Esophagus squamous epithelium (tissue), 5 donors: Measurements from ENCODE around the gene TMA7. TPM values are rescaled to one million over a fixed set of nuclear protein-coding genes. Genes with fewer than 3 reads are reported as not detected.

ENCODE experiments used
- DNase-seq: peaks from one replicate; lab custom pipeline; 2025; lab: John Stamatoyannopoulos, UW
- H3K27ac ChIP-seq, 4 donors: fragments of 200-600 bp; sonication (generic); one replicate each; pipeline ENCODE4 v1.5.1; 2016 to 2019; ENCODE audit warnings: mild to moderate bottlenecking in 1 of 4
- H3K27me3 ChIP-seq, 4 donors: fragments of 200-600 bp; sonication (generic); 1 replicate in 3 of 4; 2 replicates in 1 of 4; pipeline versions ENCODE4 v1.5.1 to v1.6.0; 2017 to 2021; ENCODE audit warnings: antibody characterized with exemption in 1 of 4
- H3K36me3 ChIP-seq, 3 donors: fragments of 200-600 bp; sonication (generic); one replicate each; pipeline ENCODE4 v1.5.1; 2016 to 2019
- H3K4me1 ChIP-seq, 3 donors: fragments of 200-600 bp; sonication (generic); one replicate each; pipeline ENCODE4 v1.5.1; 2017 to 2019
- H3K4me3 ChIP-seq, 4 donors: fragments of 200-600 bp; sonication (generic); 1 replicate in 3 of 4; 2 replicates in 1 of 4; pipeline ENCODE4 v1.5.1; 2016 to 2019; ENCODE audit warnings: mild to moderate bottlenecking in 2 of 4, moderate library complexity in 1 of 4
- H3K9me3 ChIP-seq, 3 donors: fragments of 200-600 bp; sonication (generic); one replicate each; pipeline ENCODE4 v1.5.1; 2016 to 2019
- POLR2A ChIP-seq, 4 donors: fragments of 450-650 bp; IDR thresholded peaks; one replicate each; pipeline ENCODE4 v1.6.1; 2017; ENCODE audit warnings: antibody characterized with exemption in 4 of 4, mild to moderate bottlenecking in 4 of 4, moderate library complexity in 3 of 4
- WGBS, 2 donors: methylation state at CpG; one replicate each; pipeline ENCODE4 v1.1.5; 2018; 5-methylcytosine and 5-hydroxymethylcytosine counted together
- intact Hi-C: fragments of 100-400 bp; cut with DNase I; formaldehyde crosslinking; loops from one replicate; pipeline ENCODE4 v1.15.0; 2022
- total RNA-seq, 4 donors: library from RNA; depleted of rRNA; stranded (reverse); fragments of >200 nt; gene quantifications; one replicate each; pipeline ENCODE4 v1.1.0, GENCODE V29; 2016
- TF ChIP-seq, protein P1 (sequence below), 6 experiments: fragments of 450-650 bp in 4 of 6; fragments of 200-600 bp in 2 of 6; sonication (generic) in 2 of 6; IDR thresholded peaks; one replicate each; pipeline ENCODE4 v1.5.1; 2016 to 2019; ENCODE audit warnings: antibody characterized with exemption in 6 of 6, mild to moderate bottlenecking in 4 of 6, moderate library complexity in 4 of 6
- donor health status: DM: yes; HTN: yes; CAD: no.

The TMA7 gene
- total RNA-seq, 4 donors from 2014 or later = 293 to 431 (median 357) TPM

DNA sequence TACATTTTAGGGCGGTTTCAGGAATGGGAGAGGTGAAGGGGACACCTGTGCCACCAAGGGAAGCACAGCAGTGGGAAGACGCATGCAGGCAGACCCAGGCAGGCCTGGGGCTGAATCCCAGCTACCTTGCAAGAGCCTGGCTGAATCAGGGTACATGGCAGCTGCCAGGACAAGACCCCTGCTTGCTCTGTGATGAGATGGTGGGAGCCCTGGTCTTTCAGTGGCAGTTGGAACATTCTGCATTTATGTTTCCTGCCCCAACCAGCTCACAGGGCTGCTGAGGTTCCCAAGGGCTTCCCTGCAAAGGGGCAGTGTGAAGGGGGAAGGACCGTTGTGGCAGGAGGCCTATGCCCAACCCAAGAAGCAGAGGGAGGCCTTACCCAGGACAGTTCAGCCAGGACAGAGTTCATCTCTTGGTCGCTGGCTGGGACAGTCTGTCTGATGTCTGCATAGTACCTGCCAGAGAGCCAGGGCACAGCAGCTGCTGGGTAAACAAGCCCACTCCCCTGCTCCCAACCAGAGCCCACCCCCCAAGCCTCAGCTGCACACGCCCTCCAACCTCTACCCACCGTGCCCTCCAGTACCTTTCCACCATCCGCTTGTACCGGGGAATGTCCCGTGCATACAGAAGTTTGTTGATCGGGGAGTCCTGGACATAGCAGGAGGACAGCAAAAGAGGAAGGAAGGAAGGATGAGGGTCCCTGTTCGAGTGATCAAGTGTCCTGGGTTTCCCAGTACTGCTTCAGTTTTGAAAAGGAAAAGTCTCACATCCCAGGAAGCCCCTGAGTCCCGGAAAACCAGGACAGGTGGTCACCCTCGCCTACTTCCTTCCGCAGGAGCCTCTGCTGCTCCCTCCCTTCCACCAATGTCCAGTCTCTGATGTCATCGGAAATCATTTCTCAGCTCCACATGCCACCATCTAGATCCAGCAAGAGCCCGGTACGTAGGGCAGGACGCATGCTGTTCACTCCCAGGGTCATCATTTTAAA lies 33.3 kb upstream of the TMA7 start:
- DNase-seq = no peak
- WGBS, 2 donors = 75 to 77% methylated on average over 14 to 15 of the region's 18 CpGs
- Histone ChIP-seq H3K4me1 (peaks cover 14 to 64% (median 17%) of the 10 kb centered on the region in 3 donors), H3K36me3 (peaks cover 38 to 92% (median 44%) of the 10 kb centered on the region in 3 donors), H3K27ac (peak overlapping the region; percentile 9 to 86 (median 49)), H3K9me3 (no peaks in the 10 kb centered on the region), H3K4me3 (no peak overlapping the region), H3K27me3 (no peaks in the 10 kb centered on the region)
- TF ChIP-seq POLR2A (IDR thresholded peaks at IDR 0.05) = no peak
- TF ChIP-seq, protein P1, sequence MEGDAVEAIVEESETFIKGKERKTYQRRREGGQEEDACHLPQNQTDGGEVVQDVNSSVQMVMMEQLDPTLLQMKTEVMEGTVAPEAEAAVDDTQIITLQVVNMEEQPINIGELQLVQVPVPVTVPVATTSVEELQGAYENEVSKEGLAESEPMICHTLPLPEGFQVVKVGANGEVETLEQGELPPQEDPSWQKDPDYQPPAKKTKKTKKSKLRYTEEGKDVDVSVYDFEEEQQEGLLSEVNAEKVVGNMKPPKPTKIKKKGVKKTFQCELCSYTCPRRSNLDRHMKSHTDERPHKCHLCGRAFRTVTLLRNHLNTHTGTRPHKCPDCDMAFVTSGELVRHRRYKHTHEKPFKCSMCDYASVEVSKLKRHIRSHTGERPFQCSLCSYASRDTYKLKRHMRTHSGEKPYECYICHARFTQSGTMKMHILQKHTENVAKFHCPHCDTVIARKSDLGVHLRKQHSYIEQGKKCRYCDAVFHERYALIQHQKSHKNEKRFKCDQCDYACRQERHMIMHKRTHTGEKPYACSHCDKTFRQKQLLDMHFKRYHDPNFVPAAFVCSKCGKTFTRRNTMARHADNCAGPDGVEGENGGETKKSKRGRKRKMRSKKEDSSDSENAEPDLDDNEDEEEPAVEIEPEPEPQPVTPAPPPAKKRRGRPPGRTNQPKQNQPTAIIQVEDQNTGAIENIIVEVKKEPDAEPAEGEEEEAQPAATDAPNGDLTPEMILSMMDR (IDR thresholded peaks at IDR 0.05) = no peak
- intact Hi-C loops = no loop called here

DNA sequence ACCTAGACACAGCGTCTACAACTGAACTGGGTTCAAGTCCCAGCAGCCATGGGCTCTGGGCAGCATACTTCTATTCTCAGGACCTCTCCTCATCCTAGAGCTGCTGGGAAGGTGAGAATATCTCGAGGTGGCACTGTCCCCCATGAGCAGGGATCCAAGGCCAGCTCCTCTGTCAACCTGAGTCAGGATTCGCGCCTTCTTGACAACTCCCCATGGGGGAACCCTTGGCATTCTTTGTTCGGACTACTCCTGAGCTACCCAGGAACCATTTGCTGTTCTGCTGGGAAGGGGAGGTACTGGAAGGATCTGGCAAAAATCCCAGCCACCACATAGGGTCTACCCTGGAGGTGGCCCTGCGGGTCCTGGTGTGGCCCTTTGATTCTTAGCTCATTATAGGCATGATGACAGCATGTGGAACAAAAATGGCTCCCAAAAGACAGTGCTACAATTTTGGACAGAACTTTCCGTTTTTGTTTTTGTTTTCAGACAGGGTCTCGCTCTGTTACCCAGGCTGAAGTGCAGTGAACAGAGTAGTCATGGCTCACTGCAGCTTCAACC lies 32.4 kb upstream of the TMA7 start:
- WGBS, 2 donors = 84 to 87% methylated on average over 7 to 8 of the region's 8 CpGs
- no peak overlapping the region for H3K4me3 ChIP-seq
- H3K36me3 ChIP-seq = peaks cover 47 to 100% (median 53%) of the 10 kb centered on the region in 3 donors
- peak overlapping the region in 2 of 4 donors; percentile 17 to 25 for H3K27ac ChIP-seq
- H3K9me3 ChIP-seq = no peaks in the 10 kb centered on the region
- intact Hi-C loops = no loop called here
- H3K4me1 ChIP-seq = peaks cover 8 to 64% (median 9%) of the 10 kb centered on the region in 3 donors
- DNase-seq = no peak
- no peaks in the 10 kb centered on the region for H3K27me3 ChIP-seq
- TF ChIP-seq, protein P1 (IDR thresholded peaks at IDR 0.05) = no peak

DNA sequence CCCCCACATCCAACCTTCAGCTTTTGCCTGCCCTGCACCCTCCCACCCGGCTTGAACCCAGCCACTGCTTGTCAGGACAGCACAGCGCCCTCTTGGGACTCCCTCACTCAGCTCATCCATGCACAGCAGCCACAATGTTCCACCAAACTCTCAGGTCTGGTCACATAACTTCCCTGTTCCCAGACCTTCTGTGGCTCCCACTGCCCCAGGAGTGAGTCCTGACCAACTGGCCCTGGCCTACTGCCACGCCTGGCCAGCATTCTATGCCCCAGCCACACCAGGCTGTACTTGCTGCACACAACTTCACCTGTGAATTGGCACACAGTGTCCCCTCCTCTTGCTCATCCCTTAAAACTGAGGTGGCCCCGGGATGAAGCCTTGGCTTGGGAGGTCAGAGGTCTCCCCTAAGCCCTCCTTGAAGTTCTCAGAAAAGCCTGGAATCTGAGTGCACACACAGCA lies 31.2 kb upstream of the TMA7 start:
- DNase-seq = no peak
- H3K27ac ChIP-seq = peak overlapping the region in 2 of 4 donors; percentile 6 to 14
- H3K36me3 ChIP-seq = peaks cover 52 to 99% (median 58%) of the 10 kb centered on the region in 3 donors
- H3K9me3 ChIP-seq = no peaks in the 10 kb centered on the region
- TF ChIP-seq POLR2A (IDR thresholded peaks at IDR 0.05) = no peak
- TF ChIP-seq, protein P1 (IDR thresholded peaks at IDR 0.05) = no peak
- intact Hi-C loops = no loop called here
- no peak overlapping the region for H3K4me3 ChIP-seq
- 92 to 100% methylated on average over 2 to 3 of the region's 4 CpGs for WGBS, 2 donors
- no peaks in the 10 kb centered on the region for H3K27me3 ChIP-seq
- H3K4me1 ChIP-seq = peaks cover 14 to 64% (median 15%) of the 10 kb centered on the region in 3 donors

DNA sequence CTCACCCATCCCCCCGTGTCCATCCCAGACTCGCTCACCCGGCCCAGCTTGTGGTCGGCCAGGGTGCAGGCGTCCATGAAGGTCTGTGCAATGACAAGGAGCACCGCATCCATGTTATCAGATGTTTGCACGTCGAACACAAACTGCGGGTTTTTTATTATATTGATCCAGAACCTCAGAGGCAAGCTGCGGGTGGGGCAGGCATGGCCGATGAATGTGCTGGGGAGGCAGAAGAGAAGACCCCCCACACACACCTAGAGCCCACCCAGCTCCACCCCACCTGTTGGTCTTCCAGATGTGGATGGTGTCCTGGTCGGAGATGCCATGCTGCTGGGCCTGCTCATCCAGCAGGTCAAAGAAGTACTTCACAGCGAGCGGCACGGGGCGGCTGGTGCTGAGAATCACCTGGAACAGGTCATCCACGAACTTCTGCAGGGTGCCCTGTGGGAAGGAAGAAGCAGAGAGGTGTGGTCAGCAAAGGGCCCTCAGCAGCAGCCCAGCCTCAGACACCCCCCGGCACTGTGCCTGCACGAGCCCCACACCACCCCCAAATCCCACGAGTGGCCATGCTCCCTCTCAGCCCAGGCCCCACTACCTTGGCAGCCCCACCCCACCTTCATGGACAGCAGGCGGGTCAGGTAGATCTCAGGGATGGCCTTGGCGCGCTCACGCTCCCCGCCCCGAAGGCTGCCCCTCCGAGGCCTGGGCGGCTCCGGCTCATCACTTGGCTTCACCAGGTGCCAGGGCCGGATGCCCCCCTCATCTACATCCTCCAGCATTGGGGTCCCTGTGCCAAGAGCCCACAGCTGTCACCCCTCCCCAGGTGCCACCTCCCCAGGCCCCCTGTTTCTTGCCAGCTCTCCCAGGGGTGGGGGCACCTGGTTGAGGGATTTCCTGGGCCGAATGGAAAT lies 30.5 kb upstream of the TMA7 start:
- TF ChIP-seq POLR2A (IDR thresholded peaks at IDR 0.05) = no peak
- TF ChIP-seq, protein P1 (IDR thresholded peaks at IDR 0.05) = no peak
- intact Hi-C loops = no loop called here
- WGBS, 2 donors = 79 to 91% methylated on average over 13 of the region's 31 CpGs
- Histone ChIP-seq H3K27ac (no peak overlapping the region), H3K36me3 (peaks cover 59 to 99% (median 65%) of the 10 kb centered on the region in 3 donors), H3K4me3 (no peak overlapping the region), H3K9me3 (no peaks in the 10 kb centered on the region), H3K4me1 (peaks cover 21 to 64% (median 22%) of the 10 kb centered on the region in 3 donors), H3K27me3 (no peaks in the 10 kb centered on the region)
- no peak for DNase-seq
